Measurements from ENCODE around the gene KIF1C. TPM values are rescaled to one million over a fixed set of nuclear protein-coding genes. Genes with fewer than 3 reads are reported as not detected.

Gene KIF1C
- total RNA-seq, 6 experiments from 2014 or later = 59.8 to 112 (median 99.3) TPM

DNA sequence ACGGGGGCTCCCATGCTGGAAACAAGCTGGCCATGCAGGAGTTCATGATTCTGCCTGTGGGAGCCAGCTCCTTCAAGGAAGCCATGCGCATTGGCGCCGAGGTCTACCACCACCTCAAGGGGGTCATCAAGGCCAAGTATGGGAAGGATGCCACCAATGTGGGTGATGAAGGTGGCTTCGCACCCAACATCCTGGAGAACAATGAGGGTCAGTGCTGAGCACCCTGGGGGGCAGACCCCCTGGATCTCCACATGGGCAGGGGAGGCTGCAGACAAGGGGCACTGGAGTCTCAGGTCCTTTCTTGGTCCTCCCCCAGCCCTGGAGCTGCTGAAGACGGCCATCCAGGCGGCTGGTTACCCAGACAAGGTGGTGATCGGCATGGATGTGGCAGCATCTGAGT, 42.7 kb upstream of the KIF1C start:
- intact Hi-C loops (cut with DNase I) = no loop called here
- Histone ChIP-seq H3K27ac (no peak overlapping the region), H3K4me3 (no peak overlapping the region), H3K27me3 (no peaks in the 10 kb centered on the region), H3K36me3 (peaks cover 0 to 6% (median 0%) of the 10 kb centered on the region in 4 donors), H3K9me3 (no peaks in the 10 kb centered on the region), H3K4me1 (peaks cover 0 to 28% (median 14%) of the 10 kb centered on the region in 4 donors)
- TF ChIP-seq POLR2A (IDR thresholded peaks at IDR 0.05) = no peak
- TF ChIP-seq, protein P1, sequence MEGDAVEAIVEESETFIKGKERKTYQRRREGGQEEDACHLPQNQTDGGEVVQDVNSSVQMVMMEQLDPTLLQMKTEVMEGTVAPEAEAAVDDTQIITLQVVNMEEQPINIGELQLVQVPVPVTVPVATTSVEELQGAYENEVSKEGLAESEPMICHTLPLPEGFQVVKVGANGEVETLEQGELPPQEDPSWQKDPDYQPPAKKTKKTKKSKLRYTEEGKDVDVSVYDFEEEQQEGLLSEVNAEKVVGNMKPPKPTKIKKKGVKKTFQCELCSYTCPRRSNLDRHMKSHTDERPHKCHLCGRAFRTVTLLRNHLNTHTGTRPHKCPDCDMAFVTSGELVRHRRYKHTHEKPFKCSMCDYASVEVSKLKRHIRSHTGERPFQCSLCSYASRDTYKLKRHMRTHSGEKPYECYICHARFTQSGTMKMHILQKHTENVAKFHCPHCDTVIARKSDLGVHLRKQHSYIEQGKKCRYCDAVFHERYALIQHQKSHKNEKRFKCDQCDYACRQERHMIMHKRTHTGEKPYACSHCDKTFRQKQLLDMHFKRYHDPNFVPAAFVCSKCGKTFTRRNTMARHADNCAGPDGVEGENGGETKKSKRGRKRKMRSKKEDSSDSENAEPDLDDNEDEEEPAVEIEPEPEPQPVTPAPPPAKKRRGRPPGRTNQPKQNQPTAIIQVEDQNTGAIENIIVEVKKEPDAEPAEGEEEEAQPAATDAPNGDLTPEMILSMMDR (IDR thresholded peaks at IDR 0.05) = no peak
- 89% methylated on average over 3 of the region's 8 CpGs for WGBS (ENCODE audit: insufficient coverage, low coverage, low lambda C conversion rate, missing lambda C conversion rate)
- ATAC-seq = no peak
- DNase-seq = no peak

DNA sequence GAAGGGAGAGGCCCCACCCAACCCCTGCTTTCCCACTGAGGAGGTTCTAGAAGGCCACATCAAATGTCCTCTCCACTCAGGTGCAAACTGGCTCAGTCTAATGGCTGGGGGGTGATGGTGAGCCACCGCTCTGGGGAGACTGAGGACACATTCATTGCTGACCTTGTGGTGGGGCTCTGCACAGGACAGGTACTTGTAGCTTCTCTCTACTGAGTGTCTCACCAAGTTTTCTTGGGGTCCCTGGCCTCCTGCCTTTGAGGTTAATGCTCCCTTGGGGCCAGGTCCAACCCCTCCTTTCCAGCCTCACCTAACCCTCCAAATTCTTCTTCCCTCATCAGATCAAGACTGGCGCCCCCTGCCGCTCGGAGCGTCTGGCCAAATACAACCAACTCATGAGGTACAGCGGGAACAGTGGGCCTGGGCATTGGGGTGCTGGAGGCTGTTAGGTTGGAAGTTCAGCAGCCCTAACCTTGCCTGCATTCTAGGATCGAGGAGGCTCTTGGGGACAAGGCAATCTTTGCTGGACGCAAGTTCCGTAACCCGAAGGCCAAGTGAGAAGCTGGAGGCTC, 41.2 kb upstream of the KIF1C start:
- intact Hi-C loops (cut with DNase I) = no loop called here
- ATAC-seq = no peak
- TF ChIP-seq POLR2A (IDR thresholded peaks at IDR 0.05) = no peak
- TF ChIP-seq, protein P1 (IDR thresholded peaks at IDR 0.05) = peak in 1 of 4 donors; percentile 11
- Histone ChIP-seq H3K4me3 (no peak overlapping the region), H3K9me3 (no peaks in the 10 kb centered on the region), H3K4me1 (peaks cover 0 to 20% (median 8%) of the 10 kb centered on the region in 4 donors), H3K36me3 (peaks cover 0 to 6% (median 0%) of the 10 kb centered on the region in 4 donors), H3K27ac (no peak overlapping the region), H3K27me3 (no peaks in the 10 kb centered on the region)
- WGBS (ENCODE audit: insufficient coverage, low coverage, low lambda C conversion rate, missing lambda C conversion rate) = 96% methylated on average over 4 of the region's 10 CpGs
- no peak for DNase-seq

DNA sequence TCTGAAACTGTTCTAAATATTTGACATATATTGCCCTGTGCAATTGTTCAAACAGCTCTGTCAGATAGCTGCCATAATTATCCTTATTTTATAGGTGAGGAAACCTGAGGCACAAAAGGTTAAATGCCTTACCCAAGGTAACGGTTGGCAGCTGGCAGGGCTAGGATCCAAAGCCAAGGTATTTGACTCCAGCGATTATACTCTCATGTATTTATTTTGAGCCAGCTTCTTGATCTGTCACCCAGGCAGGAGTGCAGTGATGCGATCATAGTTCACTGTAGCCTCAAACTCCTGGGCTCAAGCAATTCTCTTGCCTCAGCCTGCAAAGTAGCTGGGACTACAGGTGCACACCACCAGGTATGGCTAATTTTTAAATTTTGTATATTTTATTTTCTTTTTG, 39.6 kb upstream of the KIF1C start:
- Histone ChIP-seq H3K36me3 (peaks cover 0 to 6% (median 0%) of the 10 kb centered on the region in 4 donors), H3K9me3 (no peaks in the 10 kb centered on the region), H3K4me3 (no peak overlapping the region), H3K4me1 (peaks cover 0 to 20% (median 8%) of the 10 kb centered on the region in 4 donors), H3K27me3 (no peaks in the 10 kb centered on the region), H3K27ac (peak overlapping the region in 1 of 3 donors; percentile 62)
- ATAC-seq (peak; percentile 78 to 95 (median 86)), DNase-seq (peak in 2 of 3 donors; percentile 72 to 79)
- no peak for TF ChIP-seq POLR2A (IDR thresholded peaks at IDR 0.05)
- TF ChIP-seq, protein P1 (IDR thresholded peaks at IDR 0.05) = no peak
- WGBS (ENCODE audit: insufficient coverage, low coverage, low lambda C conversion rate, missing lambda C conversion rate) = 30% methylated on average over 3 of the region's 3 CpGs
- intact Hi-C loops (cut with DNase I) = no loop called here

DNA sequence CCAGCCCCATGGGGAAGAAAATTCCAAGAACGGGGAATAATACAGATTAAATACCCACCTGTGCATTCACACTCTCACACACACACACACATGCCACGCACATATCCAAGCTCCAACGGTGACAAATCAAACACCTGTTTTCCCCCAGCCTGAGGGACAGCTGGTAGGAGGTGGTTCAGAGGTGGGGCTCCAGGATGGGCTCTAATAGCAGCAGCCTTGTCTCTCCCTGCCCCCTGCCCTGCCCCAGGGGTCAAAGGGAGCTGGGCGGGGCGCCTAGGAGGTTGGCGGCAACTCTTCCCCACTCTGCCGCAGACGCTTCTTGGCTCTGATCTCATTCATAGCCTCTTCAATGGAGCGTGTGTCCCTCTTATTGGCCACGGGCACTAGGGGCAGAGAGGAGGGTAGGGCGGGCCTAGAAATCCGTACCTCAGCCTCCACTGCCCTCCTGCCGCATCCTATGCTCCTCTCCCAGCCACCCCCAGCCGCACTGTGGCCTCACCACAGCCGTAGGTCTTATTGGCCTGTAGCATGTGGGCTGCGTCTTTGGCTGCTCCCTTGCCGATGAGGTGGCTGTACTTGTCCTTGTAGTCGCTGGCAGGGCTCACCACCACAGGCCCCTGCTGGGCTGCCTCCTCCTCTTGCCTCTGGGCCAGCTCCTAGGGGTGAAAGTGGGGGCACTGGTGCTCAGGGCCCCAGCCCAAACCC, 38.3 kb upstream of the KIF1C start:
- peaks cover 0 to 20% (median 8%) of the 10 kb centered on the region in 4 donors for H3K4me1 ChIP-seq
- no peak overlapping the region for H3K4me3 ChIP-seq
- peaks cover 0 to 6% (median 0%) of the 10 kb centered on the region in 4 donors for H3K36me3 ChIP-seq
- H3K27me3 ChIP-seq = no peaks in the 10 kb centered on the region
- TF ChIP-seq, protein P1 (IDR thresholded peaks at IDR 0.05) = no peak
- no peak for DNase-seq
- ATAC-seq = peak in 1 of 4 donors; percentile 35
- 50% methylated on average over 10 of the region's 18 CpGs for WGBS (ENCODE audit: insufficient coverage, low coverage, low lambda C conversion rate, missing lambda C conversion rate)
- intact Hi-C loops (cut with DNase I) = no loop called here
- no peak overlapping the region for H3K27ac ChIP-seq
- no peaks in the 10 kb centered on the region for H3K9me3 ChIP-seq

Measured in right lobe of liver (tissue), 6 donors.